HG03442 (cell line): ENCODE data around the gene PHC3.

Experiments used
- ATAC-seq: cut with Tn5 transposase; IDR thresholded peaks from one replicate; pipeline ENCODE4 v1.9.1; 2021; ENCODE audit warnings: mild to moderate bottlenecking, moderate library complexity; ENCODE audit not compliant: unreplicated experiment

Gene PHC3

DNA sequence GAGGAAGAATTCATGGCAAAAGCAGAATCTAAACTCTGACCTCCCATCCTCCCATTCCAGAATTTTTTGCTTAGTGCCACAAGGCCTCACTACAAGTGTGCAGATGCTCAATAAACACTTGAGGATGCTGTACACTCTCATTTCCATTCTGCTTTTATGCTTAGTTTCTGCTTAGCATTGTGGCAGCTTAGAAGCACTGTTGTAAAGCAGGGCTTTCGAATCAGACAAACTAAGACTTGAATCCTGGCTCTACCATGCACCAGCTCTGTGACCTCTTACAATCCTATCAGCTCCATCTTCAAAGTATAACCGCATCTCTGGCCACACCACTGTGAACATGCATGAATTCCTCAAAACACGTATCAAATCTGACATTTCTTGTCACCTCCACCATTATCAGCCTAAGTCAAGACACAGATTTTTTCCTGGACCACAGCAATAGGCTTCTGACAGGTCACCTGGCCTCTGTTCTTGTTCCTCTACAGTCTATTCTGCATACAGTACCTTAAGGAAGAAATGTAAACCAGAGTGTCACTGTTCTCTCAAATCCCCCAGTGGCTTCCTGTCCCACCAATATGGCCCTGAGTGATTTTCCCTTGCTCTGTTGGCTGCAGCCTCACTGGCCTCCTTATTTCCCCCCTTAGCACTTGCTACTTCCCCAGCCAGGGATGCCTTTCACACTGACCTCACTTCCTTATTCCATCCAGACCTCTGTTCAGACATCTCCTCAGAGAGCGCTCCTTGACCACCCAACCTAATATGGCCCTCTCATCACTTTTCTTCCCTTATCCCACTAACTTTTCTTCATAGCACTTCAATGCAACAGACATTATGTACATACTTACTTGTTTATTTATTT is 8.1 kb upstream of the PHC3 start:
- ATAC-seq: peak; percentile 25

DNA sequence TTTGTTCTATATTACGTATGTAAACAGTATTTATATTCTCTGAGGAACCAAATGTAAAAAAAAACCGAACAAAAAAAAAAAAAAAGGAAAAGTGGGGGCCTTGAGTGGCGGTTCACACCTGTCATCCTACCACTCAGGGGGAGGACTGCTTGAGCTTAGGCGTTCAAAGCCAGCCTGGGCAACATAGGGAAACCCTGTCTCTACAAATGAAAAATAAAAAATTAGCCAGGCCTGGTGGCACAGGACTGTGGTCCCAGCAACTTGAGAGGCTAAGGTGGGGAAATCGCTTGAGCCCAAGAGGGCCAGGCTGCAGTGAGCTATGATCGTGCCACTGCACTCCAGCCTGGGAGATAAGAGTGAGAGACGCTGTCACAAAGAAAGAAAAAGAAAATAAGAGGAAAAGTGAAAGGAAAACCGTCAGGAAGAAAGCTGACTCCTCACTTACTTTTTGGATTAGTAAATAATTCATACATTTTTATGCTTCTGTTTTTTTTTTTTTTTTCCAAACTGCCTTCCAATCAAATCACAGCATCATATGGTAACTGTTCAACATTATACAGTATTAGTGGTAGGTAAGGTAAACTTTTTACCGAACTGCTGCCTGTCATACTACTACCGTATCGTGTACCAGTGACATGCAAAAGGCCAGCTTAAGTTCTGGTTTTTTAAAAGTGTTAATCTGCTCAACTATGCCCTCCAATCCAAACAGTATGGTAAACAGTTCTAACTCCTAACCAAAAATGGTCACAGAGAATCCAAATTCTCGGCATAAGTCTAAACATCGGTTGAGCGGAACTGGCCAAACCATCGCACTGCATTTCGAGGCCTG is 1.2 kb downstream of the PHC3 start:
- peak; percentile 17 for ATAC-seq

DNA sequence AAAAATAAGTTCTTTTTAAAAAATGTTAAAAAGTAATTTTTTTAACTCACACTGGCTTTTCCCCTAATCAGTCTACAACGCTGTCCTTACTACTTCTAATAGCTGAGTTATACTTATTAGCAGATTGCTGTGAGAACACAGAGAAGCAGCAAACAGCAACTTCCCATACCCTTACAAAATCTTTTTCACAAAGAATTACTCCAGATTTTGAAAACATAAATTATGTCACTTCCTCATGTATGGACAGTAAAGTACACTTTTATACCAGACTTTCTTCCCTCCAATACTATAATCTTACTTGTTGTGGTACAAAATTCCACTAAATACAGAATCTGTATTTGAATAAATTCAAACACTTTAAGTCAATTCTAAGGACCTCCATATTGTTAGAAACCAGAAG is 2.1 kb downstream of the PHC3 start:
- no peak for ATAC-seq

DNA sequence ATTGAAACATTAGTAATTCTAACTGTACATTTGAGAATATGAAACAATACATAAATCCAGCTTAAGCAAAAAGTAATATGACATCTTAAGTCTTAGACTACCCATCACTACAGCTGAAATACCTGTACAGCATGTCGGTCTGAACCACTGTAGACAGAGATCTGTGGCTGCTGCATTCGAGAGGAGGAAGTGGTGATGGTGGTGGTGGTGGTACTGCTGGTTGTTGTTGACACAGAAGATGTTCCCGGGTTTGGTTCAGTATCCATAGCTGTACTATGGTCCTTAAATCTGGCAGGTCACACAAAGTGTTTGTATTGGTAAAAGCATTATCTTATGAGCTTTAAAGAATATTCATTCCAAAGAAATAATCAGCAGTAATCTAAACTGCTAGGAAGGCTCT is 2.9 kb downstream of the PHC3 start:
- no peak for ATAC-seq

DNA sequence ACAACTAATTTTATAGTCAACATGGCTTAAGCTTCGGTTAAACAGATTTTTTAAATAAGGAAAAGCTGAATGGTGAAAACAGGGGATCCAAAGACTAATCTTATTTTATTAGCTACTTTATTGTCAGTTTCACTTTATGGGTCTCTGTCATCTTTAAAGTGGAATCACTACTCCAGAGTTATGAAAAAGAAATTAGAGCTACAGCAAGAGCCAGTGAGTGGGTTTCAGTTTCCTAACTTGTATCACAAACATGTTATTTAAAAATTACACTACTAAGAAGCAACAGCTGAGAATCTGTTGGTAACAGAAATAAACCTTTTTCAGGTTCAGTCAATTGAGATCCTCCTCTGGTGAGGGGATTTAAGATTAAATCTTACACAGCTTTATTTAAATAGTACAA is 10.0 kb downstream of the PHC3 start:
- peak; percentile 85 for ATAC-seq

DNA sequence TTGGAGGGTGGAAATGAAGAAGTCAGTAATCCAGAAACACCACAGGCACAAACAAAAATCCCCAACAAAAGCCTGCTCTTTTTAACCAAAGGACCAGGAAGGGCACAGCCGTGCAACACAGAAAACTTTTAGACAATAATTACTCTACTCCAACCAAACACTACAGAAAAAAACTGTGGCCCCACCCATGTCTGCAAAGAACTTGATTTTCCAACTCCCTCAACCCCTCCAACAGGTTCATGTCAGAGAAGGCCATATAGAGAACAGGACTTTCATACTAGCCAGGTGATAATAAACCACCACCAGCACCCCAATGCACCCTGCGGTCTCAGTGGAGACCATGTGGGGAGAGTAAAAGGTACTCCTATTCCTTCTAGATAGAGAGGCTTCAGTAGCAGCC is 16.8 kb downstream of the PHC3 start:
- ATAC-seq: no peak

DNA sequence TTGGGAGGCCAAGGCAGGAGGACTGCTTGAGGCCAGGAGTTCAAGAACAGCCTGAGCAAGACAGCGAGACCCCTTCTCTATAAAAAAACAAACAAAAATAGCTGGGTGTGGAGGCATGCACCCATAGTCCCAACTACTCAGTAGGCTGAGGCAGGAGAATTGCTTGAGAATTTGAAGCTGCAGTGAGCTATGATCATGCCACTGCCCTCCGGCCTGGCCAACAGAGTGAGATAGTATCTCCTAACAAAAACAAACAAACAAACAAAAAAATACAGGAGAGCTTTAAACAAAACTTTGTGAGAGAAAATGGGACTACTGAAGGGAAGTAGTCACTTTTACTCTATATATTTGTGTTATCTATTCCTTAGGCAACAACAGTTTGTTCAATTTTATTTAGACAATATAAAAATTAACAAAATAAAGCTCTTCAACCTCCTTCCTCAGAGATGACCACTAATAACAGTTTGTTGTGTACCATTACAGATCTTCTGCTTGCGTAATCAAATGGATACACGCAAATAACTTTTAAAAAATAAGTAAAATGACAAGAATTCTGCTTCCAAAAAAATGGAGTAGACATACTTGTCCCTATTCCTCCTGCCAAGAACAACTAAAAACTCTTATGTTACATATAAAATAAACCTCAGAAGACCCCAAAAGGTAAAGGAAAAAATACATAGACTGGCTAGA is 17.4 kb downstream of the PHC3 start:
- ATAC-seq: no peak

DNA sequence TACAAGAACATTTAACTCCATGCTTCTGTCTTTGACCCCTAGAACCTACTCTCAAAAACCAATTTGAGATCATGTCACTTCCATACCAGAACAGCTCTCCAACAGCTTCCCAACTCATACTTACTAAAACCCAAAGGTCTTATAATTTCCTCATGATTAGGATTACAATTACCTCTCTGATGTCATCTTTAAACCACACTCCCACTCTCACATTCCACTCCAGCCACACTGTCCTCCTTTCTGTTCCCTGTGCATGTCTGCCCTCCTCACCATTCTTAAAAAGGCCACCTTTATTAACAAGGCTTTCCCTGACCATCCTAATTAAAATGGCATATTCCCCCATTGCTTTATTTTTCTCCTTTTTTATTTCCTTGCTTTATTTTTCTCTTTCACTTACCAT is 18.9 kb downstream of the PHC3 start:
- ATAC-seq: no peak

DNA sequence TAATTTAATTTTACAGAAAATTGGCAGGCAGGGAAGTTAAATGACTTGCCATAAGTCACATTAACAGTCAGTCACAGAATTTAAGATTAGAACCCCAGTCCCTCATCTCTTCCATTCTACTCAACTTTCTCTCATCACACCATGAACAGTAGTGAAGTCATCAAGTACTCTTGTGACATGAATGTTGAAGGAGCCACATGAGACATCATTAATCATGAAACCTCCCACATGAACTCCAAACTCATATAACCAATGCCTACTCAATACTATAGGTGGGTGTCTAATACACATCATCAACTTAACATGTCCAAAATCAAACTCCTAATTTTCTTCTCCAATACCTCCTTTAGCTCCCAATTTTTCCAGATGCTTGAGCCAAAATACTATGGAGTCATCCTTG is 19.5 kb downstream of the PHC3 start:
- ATAC-seq: no peak

DNA sequence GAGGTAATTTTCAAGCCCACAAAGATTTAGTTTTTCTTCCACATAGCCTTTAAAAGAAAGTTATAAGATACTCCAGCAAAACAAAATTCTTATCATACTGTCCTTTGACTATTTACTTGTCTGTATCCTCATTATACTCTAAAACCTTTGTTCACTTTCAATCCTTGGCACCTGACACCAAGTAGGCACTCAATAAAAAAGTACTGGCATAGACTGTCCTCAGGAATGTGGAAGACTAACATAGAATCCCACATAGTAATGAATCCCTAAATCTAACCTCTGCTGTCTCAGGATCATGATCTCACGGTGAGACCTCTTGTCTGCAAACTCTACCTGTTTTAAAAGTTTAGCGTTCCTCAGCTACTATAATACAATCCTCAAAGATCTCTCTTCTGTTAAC is 21.6 kb downstream of the PHC3 start:
- no peak for ATAC-seq

DNA sequence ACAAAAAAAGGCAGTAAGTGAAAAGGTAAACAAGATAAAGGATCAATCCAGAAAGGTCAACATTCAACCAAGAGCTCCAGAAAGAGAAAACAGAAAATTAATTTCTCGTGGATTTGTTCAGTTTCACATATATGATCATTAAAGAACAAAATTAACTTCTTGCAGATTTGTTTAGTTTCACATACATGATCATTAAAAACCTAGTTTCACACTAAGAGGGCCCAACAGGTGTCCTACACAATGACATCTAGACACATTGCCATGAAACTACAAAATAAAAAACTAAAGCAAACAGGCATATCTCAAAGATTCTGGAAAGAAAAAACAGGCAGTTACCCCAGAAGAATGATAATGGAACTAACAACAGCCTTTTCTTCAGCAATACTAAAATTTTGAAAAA is 22.1 kb downstream of the PHC3 start:
- ATAC-seq: no peak

DNA sequence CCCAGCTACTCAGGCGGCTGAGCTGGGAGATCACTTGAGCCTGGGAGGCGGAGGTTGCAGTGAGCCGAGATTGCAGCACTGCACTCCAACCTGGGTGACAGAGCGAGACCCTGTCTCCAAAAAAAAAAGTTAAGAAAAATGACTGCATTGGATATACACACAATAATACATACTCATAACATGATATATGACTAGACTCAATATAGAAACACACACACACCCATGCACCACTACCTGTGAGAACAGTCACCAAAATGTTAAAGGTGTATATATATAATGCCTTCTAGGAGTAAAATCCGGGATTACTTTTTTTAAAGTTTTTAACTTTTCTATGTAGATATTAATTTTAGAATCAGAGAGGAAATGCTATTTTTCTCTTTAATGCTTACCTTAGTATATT is 25.9 kb downstream of the PHC3 start:
- no peak for ATAC-seq

DNA sequence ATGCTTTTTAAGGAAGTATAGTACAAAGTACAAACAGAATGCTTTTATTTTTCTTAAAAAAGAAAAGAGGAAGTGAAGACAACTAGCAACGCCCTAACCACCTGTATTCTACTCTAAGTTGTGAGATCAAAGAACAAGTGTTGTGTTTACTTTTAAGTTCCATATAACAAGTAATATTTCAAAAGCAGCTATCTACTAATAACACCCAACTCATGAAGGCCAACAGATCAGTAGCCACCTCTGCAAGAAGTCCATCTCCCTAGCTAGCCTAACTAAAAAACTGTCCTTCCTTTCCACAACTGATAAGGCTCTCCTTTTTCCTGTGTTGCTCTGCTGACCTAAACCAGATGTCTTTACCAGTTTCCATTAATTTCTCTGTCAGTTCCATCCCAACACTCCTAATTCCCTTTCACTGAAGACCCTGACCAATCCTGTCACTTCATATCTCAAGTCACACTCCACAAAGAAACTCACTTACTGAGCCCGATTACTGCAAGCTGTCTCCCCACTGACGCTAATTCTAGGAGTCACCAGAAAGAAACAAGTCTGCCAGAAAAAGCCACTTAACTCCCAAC is 26.9 kb downstream of the PHC3 start:
- peak; percentile 91 for ATAC-seq

DNA sequence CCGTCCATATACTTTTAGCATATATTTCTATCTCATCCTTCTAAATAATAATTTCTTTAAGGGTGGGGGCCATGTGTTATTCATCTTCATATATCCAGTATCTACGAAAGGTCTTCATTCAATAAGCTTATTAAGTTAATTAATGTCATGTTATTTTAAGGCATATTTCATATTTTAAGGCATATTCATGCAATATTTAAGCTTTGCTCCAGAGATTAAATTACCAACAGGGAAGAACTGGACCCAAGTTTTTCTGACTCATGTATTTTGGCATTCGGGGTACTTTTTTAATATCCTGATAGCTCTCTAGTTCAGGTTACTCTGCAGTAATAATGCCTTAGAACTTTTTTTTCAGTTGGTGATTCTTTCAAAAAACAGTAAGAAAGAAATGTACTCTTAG is 27.4 kb downstream of the PHC3 start:
- ATAC-seq: peak; percentile 13

DNA sequence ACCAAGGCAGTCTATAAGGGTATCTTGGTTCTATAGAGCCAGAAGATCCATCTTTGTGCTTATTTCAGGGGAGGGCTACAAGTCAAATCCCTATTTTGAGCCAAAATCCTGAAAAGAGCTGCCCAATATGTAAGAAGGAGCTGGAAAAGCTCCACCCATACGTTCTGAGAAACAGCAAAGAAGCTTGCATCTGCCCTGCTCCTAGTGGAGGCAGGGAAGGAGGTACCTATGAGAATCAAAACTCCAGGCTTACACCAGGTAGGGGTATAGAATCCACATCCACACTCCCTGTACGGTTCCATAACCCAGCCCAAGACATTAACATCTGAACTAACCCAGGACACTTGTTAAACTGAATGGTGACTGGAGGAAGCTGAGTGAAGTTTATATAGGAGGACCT is 30.0 kb downstream of the PHC3 start:
- ATAC-seq: no peak

DNA sequence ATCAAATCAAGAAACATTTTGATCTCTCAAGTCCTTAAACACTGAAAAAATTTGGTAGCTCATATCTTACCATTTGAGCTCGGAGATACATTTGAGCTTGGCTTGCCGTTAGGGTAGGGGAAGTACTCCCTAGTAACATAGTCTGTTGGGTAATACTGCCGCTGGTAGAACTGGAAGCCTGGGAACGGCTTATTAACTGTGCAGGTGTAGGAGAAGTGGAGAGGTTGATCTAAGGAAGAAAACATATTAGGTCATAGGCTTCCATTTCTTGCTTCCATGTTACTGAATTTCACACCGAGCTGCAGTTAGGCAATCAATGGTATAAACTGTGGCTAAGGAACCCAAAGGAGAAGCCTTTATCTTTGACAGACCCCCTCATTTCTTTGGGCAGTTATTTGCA is 32.5 kb downstream of the PHC3 start:
- ATAC-seq: no peak

DNA sequence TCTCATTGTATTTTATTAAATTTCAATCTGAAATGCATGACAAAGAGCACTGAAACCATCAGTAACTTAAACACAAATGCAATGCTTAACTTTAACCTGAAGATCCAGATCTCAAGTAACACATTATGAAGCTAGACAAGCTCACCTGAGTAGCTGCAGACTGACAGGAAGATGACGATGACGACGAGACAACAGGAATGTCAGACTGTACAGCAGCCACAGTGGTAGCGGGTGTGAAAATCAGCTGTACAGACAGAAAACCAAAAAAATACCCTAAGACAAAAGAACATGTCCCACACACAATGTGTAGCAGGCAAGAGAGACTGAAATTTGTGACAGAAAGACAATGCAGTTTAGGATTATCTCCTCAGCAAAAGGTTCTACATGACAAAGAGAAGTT is 36.3 kb downstream of the PHC3 start:
- ATAC-seq: no peak

DNA sequence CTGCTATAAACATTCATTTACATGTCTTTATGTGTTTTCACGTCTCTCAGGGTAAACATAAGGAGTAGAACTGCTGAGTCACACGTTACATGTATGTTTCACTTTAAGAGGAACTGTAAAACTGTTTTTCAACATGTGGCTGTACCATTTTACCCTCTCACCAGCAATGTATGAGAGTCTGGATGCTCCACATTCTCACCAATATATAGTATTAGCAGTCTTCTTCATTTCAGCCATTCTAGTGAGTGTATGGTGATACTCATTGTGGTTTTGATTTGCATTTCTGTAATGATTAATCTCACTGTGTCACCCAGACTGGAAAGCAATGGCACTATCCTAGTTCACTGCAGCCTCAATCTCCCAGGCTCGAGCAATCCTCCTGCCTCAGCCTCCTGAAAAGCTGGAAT is 37.1 kb downstream of the PHC3 start:
- peak; percentile 94 for ATAC-seq

DNA sequence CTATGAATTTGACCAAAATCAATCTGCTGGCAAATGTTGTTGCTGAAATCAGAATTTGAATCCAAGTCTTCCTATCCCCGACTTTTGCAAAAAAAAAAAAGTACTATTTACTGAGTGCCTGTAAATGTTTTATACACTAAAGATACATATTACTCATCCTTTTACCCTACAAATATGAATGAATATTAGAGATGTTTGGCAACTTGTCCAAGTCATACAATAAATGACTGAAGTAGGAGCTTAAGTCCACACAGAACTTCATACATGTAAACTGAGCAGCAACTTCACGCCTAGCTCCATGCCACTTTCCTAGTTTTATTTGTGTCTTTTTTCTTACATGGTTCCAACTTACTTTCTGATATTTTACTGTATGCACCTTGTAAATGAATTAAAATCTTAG is 39.2 kb downstream of the PHC3 start:
- ATAC-seq: no peak

DNA sequence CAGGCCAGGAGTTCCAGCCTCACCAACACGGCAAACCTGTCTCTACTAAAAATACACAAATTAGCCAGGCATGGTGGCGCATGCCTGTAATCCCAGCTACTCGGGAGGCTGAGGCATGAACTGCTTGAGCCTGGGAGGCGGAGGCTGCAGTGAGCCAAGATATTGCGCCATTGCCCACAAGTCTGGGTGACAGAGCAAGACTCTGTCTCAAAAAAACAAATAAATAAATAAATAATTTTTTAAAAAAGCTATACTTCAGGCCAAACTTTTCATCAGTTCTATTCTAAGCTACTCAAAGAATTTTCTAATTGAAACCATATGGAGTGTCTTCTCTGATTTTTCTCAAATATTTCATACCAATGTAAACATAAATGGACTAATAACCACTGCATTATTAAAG is 43.5 kb downstream of the PHC3 start:
- no peak for ATAC-seq

DNA sequence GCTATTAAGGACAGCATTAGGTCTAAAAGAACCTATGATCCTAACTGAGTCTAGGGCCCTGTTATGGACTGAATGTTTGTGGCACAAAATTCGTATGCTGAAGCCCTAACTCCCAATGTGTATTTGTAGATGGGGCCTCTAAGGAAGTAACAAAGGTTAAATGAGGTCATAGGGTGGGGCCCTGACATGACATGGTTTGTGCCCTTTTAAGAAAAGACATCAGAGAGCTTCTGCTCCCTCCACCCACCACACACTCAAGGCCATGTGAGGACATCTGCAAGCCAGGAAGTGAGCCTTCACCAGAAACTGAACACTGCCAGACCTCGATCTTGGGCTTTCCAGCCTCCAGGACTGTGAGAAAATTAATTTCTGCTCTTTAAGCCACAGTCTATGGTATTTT is 49.2 kb downstream of the PHC3 start:
- no peak for ATAC-seq
